ENCODE data around the gene ETHE1.

ETHE1 gene

DNA sequence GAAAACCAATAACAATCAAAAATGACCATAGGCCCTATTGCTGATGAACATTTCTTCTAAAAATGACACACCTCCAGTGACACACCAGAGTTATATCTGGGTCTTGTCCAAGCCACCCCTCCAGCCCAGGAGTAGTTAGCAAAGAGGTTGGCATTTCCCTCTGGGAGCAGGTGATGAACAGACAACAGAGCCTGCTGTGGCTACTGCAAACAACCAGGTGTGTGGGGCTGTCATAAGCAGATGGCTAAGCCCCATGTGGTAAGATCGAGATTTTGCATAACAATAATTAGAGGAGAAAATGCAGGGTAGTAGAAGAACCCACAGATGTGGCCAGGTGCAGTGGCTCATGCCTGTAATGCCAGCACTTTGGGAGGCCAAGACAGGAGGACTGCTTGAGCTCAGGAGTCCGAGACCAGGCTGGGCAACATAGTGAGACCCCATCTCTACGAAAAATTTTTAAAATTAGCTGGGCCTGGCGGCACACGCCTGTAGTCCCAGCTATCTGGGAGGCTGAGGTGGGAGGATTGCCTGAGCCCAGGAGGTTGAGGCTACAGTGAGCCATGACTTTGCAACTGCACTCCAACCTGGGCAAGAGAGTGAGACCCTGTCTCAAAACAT is 43.3 kb upstream of the ETHE1 start:
- H2AFZ ChIP-seq (ENCODE audit: low read length) = no peak overlapping the region
- no peaks in the 10 kb centered on the region for H3F3A ChIP-seq (ENCODE audit: insufficient read depth, low read length)
- no peak overlapping the region for H3K9ac ChIP-seq (ENCODE audit: low read length)
- TF ChIP-seq EZH2 (IDR thresholded peaks at IDR 0.05; ENCODE audit: borderline replicate concordance, low read length) = no peak
- H4K20me1 ChIP-seq (ENCODE audit: insufficient read depth, low read length) = no peaks in the 10 kb centered on the region
- H3K4me2 ChIP-seq (ENCODE audit: low read length) = no peak overlapping the region
- H3K27me3 ChIP-seq (ENCODE audit: insufficient read depth, low read length) = no peaks in the 10 kb centered on the region
- H3K4me3 ChIP-seq (ENCODE audit: low read depth, low read length, poor library complexity, severe bottlenecking) = no peak overlapping the region
- H3K9me3 ChIP-seq (ENCODE audit: low read length) = no peaks in the 10 kb centered on the region
- 0 out of 2 replicates have a peak, but pooled peaks cover 3% of the 10 kb centered on the region for H3K79me2 ChIP-seq (ENCODE audit: insufficient read depth, low read length)
- H3K27ac ChIP-seq (ENCODE audit: low read depth, low read length, poor library complexity, severe bottlenecking) = no peak overlapping the region
- H3K9me2 ChIP-seq (ENCODE audit: low read depth, low read length) = no peaks in the 10 kb centered on the region
- H3K36me3 ChIP-seq (ENCODE audit: insufficient read depth, low read length) = peaks cover 16% of the 10 kb centered on the region; the same call in 1 of the 2 replicates
- H3K4me1 ChIP-seq (ENCODE audit: insufficient read depth, low read length, severe bottlenecking) = peaks cover 8% of the 10 kb centered on the region

DNA sequence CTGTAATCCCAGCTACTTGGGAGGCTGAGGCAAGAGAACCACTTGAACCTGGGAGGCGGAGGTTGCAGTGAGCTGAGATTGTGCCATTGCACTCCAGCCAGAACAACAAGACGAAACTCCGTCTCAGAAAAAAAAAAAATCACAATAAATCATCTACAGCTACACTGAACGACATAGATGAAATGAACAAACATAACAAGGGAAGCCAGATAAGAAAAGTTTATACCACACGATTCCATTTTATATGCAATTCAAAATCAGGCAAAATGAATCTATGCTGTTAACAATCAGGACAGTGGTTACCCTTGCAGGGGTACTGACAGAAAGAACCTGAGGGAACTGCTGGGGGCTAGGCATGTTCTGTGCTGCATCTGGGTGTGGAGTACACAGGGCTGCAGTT is 42.7 kb upstream of the ETHE1 start:
- Histone ChIP-seq H3F3A (ENCODE audit: insufficient read depth, low read length) (no peaks in the 10 kb centered on the region), H3K9ac (ENCODE audit: low read length) (no peak overlapping the region), H3K36me3 (ENCODE audit: insufficient read depth, low read length) (peaks cover 16% of the 10 kb centered on the region; the same call in 1 of the 2 replicates), H4K20me1 (ENCODE audit: insufficient read depth, low read length) (no peaks in the 10 kb centered on the region), H3K4me3 (ENCODE audit: low read depth, low read length, poor library complexity, severe bottlenecking) (no peak overlapping the region), H3K9me2 (ENCODE audit: low read depth, low read length) (no peaks in the 10 kb centered on the region), H3K4me1 (ENCODE audit: insufficient read depth, low read length, severe bottlenecking) (peaks cover 8% of the 10 kb centered on the region), H3K4me2 (ENCODE audit: low read length) (no peak overlapping the region), H3K27me3 (ENCODE audit: insufficient read depth, low read length) (no peaks in the 10 kb centered on the region), H2AFZ (ENCODE audit: low read length) (no peak overlapping the region), H3K9me3 (ENCODE audit: low read length) (no peaks in the 10 kb centered on the region), H3K79me2 (ENCODE audit: insufficient read depth, low read length) (no peaks in the 10 kb centered on the region), H3K27ac (ENCODE audit: low read depth, low read length, poor library complexity, severe bottlenecking) (no peak overlapping the region)
- TF ChIP-seq EZH2 (IDR thresholded peaks at IDR 0.05; ENCODE audit: borderline replicate concordance, low read length) = no peak
- TF ChIP-seq, protein P1, sequence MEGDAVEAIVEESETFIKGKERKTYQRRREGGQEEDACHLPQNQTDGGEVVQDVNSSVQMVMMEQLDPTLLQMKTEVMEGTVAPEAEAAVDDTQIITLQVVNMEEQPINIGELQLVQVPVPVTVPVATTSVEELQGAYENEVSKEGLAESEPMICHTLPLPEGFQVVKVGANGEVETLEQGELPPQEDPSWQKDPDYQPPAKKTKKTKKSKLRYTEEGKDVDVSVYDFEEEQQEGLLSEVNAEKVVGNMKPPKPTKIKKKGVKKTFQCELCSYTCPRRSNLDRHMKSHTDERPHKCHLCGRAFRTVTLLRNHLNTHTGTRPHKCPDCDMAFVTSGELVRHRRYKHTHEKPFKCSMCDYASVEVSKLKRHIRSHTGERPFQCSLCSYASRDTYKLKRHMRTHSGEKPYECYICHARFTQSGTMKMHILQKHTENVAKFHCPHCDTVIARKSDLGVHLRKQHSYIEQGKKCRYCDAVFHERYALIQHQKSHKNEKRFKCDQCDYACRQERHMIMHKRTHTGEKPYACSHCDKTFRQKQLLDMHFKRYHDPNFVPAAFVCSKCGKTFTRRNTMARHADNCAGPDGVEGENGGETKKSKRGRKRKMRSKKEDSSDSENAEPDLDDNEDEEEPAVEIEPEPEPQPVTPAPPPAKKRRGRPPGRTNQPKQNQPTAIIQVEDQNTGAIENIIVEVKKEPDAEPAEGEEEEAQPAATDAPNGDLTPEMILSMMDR (IDR thresholded peaks at IDR 0.05; ENCODE audit: low read length) = no peak

DNA sequence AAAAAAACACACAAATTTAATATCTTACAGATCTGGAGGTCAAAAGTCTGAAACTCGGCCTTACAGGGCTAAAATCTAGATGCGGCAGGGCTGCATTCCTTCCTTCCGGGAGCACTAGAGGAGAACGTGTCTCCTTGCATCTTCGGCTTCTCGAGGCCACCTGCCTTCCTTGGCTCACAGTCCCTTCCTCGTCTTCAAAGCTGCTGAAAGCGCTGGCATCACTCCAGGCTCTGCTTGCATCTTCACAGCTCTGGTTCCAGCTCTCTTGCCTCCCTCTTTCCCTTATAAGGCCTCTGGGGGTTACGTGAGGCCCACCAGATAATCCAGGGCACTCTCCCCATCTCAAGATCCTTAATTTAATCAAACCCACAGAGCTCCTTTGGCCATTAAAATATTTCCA is 37.8 kb upstream of the ETHE1 start:
- Histone ChIP-seq H3K9me3 (ENCODE audit: low read length) (no peaks in the 10 kb centered on the region), H3K27ac (ENCODE audit: low read depth, low read length, poor library complexity, severe bottlenecking) (no peak overlapping the region), H3K4me1 (ENCODE audit: insufficient read depth, low read length, severe bottlenecking) (peaks cover 28% of the 10 kb centered on the region), H3K9ac (ENCODE audit: low read length) (no peak overlapping the region), H3K27me3 (ENCODE audit: insufficient read depth, low read length) (no peaks in the 10 kb centered on the region), H3K36me3 (ENCODE audit: insufficient read depth, low read length) (peaks cover 14% of the 10 kb centered on the region; the same call in 1 of the 2 replicates), H3K4me2 (ENCODE audit: low read length) (no peak overlapping the region), H2AFZ (ENCODE audit: low read length) (no peak overlapping the region), H3K4me3 (ENCODE audit: low read depth, low read length, poor library complexity, severe bottlenecking) (no peak overlapping the region), H3K9me2 (ENCODE audit: low read depth, low read length) (no peaks in the 10 kb centered on the region), H3K79me2 (ENCODE audit: insufficient read depth, low read length) (no peaks in the 10 kb centered on the region), H3F3A (ENCODE audit: insufficient read depth, low read length) (no peaks in the 10 kb centered on the region), H4K20me1 (ENCODE audit: insufficient read depth, low read length) (no peaks in the 10 kb centered on the region)
- no peak for TF ChIP-seq EZH2 (IDR thresholded peaks at IDR 0.05; ENCODE audit: borderline replicate concordance, low read length)
- TF ChIP-seq, protein P1 (IDR thresholded peaks at IDR 0.05; ENCODE audit: low read length) = no peak
